Measurements from ENCODE around the gene TUBGCP2. TPM values are rescaled to one million over a fixed set of nuclear protein-coding genes. Genes with fewer than 3 reads are reported as not detected.
A peak's percentile ranks its signal among the peaks of the same experiment; 100 is the strongest.

TUBGCP2 gene
- total and polyA plus RNA-seq, 9 of the 15 experiments (the other 6 are each of a cell fraction or from before 2014, with no cell fraction given): 4.3 to 56.6 (median 28.4) TPM

DNA sequence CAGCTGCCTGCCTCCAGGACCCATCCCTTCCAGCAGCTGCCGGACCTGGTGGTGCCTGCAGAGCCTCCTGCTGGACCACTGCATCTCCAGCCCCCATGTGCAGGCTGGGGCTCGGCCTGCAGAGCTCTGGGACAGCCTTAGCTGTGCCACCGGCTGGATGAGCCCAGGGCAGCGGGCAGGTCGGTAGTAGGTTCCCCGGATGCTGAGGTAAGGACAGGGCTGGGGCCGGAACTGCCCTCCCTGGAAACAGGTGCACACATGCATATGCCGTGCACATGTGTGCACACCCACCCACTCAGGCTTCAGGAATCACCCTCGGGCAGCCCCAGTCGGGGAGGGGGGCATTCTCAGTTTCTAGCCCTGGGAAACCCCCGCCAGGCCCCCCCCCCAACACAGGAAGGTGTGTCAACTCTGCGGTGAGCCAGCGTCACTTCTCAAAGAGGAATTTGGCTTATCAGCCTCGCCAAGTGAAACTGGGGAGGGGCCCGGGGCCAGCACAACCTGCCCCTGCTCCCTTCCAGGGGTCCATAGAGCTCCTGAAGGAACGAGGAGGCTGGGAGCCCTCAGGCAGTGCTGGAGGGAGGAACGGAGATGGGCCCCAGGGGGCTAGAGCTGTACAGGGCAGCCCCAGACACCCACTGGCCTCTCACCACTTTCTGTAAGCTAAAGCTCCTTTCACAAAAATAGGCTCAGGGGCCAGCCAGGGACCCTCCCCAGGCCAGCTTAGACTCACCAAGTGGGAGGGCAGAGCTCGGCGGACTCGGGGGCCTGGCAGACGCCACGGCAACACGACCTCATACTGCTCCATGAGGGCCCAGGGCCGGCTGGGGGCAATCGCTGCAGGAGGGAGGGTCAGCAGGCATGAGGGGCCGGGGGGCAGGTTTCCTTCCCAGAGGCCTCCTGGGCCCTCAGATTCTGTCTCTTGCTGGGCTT is 33.7 kb downstream of the TUBGCP2 start (continued):
- TF ChIP-seq, protein P1, sequence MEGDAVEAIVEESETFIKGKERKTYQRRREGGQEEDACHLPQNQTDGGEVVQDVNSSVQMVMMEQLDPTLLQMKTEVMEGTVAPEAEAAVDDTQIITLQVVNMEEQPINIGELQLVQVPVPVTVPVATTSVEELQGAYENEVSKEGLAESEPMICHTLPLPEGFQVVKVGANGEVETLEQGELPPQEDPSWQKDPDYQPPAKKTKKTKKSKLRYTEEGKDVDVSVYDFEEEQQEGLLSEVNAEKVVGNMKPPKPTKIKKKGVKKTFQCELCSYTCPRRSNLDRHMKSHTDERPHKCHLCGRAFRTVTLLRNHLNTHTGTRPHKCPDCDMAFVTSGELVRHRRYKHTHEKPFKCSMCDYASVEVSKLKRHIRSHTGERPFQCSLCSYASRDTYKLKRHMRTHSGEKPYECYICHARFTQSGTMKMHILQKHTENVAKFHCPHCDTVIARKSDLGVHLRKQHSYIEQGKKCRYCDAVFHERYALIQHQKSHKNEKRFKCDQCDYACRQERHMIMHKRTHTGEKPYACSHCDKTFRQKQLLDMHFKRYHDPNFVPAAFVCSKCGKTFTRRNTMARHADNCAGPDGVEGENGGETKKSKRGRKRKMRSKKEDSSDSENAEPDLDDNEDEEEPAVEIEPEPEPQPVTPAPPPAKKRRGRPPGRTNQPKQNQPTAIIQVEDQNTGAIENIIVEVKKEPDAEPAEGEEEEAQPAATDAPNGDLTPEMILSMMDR (IDR thresholded peaks at IDR 0.05 in 2 of 3, conservative IDR thresholded peaks at IDR 0.05 in 1 of 3; ENCODE audit: insufficient read depth in 2 of 3, low read depth in 1 of 3, low read length in 3 of 3): 0 out of 6 replicates have a peak, but pooled peaks of 1 of the 3 experiments have one; percentile 13

- in situ Hi-C loops (cut with MboI) (no loop called here), intact Hi-C loops (cut with micrococcal nuclease) (no loop called here)
- POLR2A ChIA-PET: interaction anchor here (0.6 kb wide), 1 partner anchor 868 kb away, joined by 3 read pairs; no protein-coding TSS in a partner anchor
- TF ChIP-seq RBM34 (IDR thresholded peaks at IDR 0.05; ENCODE audit: borderline replicate concordance, insufficient read depth, low read length): no peak
- no peak for TF ChIP-seq SAFB2 (IDR thresholded peaks at IDR 0.05; ENCODE audit: borderline replicate concordance, low read depth, low read length, severe bottlenecking)
- no peak for TF ChIP-seq ATF7 (IDR thresholded peaks at IDR 0.05)
- TF ChIP-seq, protein P2, sequence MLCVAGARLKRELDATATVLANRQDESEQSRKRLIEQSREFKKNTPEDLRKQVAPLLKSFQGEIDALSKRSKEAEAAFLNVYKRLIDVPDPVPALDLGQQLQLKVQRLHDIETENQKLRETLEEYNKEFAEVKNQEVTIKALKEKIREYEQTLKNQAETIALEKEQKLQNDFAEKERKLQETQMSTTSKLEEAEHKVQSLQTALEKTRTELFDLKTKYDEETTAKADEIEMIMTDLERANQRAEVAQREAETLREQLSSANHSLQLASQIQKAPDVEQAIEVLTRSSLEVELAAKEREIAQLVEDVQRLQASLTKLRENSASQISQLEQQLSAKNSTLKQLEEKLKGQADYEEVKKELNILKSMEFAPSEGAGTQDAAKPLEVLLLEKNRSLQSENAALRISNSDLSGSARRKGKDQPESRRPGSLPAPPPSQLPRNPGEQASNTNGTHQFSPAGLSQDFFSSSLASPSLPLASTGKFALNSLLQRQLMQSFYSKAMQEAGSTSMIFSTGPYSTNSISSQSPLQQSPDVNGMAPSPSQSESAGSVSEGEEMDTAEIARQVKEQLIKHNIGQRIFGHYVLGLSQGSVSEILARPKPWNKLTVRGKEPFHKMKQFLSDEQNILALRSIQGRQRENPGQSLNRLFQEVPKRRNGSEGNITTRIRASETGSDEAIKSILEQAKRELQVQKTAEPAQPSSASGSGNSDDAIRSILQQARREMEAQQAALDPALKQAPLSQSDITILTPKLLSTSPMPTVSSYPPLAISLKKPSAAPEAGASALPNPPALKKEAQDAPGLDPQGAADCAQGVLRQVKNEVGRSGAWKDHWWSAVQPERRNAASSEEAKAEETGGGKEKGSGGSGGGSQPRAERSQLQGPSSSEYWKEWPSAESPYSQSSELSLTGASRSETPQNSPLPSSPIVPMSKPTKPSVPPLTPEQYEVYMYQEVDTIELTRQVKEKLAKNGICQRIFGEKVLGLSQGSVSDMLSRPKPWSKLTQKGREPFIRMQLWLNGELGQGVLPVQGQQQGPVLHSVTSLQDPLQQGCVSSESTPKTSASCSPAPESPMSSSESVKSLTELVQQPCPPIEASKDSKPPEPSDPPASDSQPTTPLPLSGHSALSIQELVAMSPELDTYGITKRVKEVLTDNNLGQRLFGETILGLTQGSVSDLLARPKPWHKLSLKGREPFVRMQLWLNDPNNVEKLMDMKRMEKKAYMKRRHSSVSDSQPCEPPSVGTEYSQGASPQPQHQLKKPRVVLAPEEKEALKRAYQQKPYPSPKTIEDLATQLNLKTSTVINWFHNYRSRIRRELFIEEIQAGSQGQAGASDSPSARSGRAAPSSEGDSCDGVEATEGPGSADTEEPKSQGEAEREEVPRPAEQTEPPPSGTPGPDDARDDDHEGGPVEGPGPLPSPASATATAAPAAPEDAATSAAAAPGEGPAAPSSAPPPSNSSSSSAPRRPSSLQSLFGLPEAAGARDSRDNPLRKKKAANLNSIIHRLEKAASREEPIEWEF (CRISPR knock-in tag; IDR thresholded peaks at IDR 0.05): no peak
- TF ChIP-seq, protein P3, sequence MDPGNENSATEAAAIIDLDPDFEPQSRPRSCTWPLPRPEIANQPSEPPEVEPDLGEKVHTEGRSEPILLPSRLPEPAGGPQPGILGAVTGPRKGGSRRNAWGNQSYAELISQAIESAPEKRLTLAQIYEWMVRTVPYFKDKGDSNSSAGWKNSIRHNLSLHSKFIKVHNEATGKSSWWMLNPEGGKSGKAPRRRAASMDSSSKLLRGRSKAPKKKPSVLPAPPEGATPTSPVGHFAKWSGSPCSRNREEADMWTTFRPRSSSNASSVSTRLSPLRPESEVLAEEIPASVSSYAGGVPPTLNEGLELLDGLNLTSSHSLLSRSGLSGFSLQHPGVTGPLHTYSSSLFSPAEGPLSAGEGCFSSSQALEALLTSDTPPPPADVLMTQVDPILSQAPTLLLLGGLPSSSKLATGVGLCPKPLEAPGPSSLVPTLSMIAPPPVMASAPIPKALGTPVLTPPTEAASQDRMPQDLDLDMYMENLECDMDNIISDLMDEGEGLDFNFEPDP (CRISPR knock-in tag; IDR thresholded peaks at IDR 0.05): no peak
- TF ChIP-seq ZNF347 (CRISPR knock-in tag; IDR thresholded peaks at IDR 0.05; ENCODE audit: low read depth): no peak
- no peak for TF ChIP-seq SIRT6 (IDR thresholded peaks at IDR 0.05; ENCODE audit: low read depth, low read length)
- TF ChIP-seq C11orf30 (IDR thresholded peaks at IDR 0.05; ENCODE audit: low read depth): no peak
Observed at GRCh38 chr10:133273534-133274143, 35.0 kb downstream of the TUBGCP2 start.

More at GRCh38 chr10:133273534-133274143, 35.0 kb downstream of the TUBGCP2 start:
- Histone ChIP-seq H3K27ac (ENCODE audit: extremely low read depth, low read depth, low read length) (no peak overlapping the region), H3K4me3 (no peak overlapping the region), H4K20me1 (replicated peaks; ENCODE audit: control insufficient read depth, insufficient read depth, low read length) (no peaks in the 10 kb centered on the region), H3K9me1 (ENCODE audit: control insufficient read depth, insufficient read depth, low read length) (peaks cover 2% of the 10 kb centered on the region), H3K9me3 (replicated peaks; ENCODE audit: control insufficient read depth, insufficient read depth, low read depth, low read length) (no peaks in the 10 kb centered on the region), H3K4me1 (replicated peaks in 1 of 2; ENCODE audit: control insufficient read depth in 2 of 2, insufficient read depth in 2 of 2, low read length in 2 of 2) (peaks cover 31 to 92% of the 10 kb centered on the region in 2 experiments), H3K36me3 (ENCODE audit: control insufficient read depth, insufficient read depth, low read length) (no peaks in the 10 kb centered on the region), H3K27me3 (ENCODE audit: control insufficient read depth in 2 of 2, insufficient read depth in 2 of 2, low read length in 2 of 2) (no peaks in the 10 kb centered on the region), H3K4me2 (ENCODE audit: insufficient read depth, low read length) (no peak overlapping the region), H3K79me2 (ENCODE audit: control insufficient read depth, insufficient read depth, low read length) (no peaks in the 10 kb centered on the region), H3K9ac (ENCODE audit: insufficient read depth in 1 of 2, low read depth in 2 of 2, low read length in 2 of 2) (no peak overlapping the region), H2AFZ (ENCODE audit: low read depth, low read length) (no peak overlapping the region)
- no TSS peak for BruUV-seq (replicated peaks)
- CTCF ChIA-PET (ENCODE audit: low intra/inter-chr PET ratio): no interaction called here
- FAIRE-seq: no peak
- no peak for ATAC-seq
- DNase-seq (ENCODE audit: extremely low read depth in 1 of 4, low spot score in 3 of 4): no peak
- WGBS (ENCODE audit: insufficient coverage, low coverage, missing lambda C conversion rate): 93% methylated on average over 13 of the region's 28 CpGs
